H9 (cell line): Measurements from ENCODE around the gene MAP1B. TPM values are rescaled to one million over a fixed set of nuclear protein-coding genes. Genes with fewer than 3 reads are reported as not detected.

Experiments
- DNase-seq: peaks from one replicate; pipeline ENCODE4 v3.0.0-alpha.2; 2017
- H2AFZ ChIP-seq: one replicate; pipeline ENCODE4 v1.6.1; 2013; ENCODE audit warnings: mild to moderate bottlenecking, low read length, control low read depth, moderate library complexity
- H2AK5ac ChIP-seq: 2 replicates; pipeline ENCODE4 v1.6.1; 2013; ENCODE audit warnings: low read length, control low read depth, mixed read lengths; ENCODE audit not compliant: insufficient read length
- H2BK120ac ChIP-seq: one replicate; pipeline ENCODE4 v1.6.1; 2013; ENCODE audit warnings: low read depth, mild to moderate bottlenecking, low read length, control low read depth, inconsistent platforms; ENCODE audit not compliant: poor library complexity, severe bottlenecking
- H2BK12ac ChIP-seq: 2 replicates; pipeline ENCODE4 v1.6.1; 2013; ENCODE audit warnings: low read length, control low read depth, mixed read lengths, low read depth; ENCODE audit not compliant: insufficient read length
- H2BK15ac ChIP-seq: 2 replicates; pipeline ENCODE4 v1.6.1; 2013; ENCODE audit warnings: low read depth, low read length, control low read depth
- H2BK20ac ChIP-seq: one replicate; pipeline ENCODE4 v1.6.1; 2013; ENCODE audit warnings: low read depth, mild to moderate bottlenecking, low read length, control low read depth, inconsistent platforms; ENCODE audit not compliant: poor library complexity, severe bottlenecking
- H2BK5ac ChIP-seq: 2 replicates; pipeline ENCODE4 v1.6.1; 2013; ENCODE audit warnings: low read length, control low read depth, mixed read lengths; ENCODE audit not compliant: insufficient read length
- H3K14ac ChIP-seq: 2 replicates; pipeline ENCODE4 v1.6.1; 2013; ENCODE audit warnings: low read length, control low read depth; ENCODE audit not compliant: insufficient read depth
- H3K18ac ChIP-seq: 2 replicates; pipeline ENCODE4 v1.6.1; 2013; ENCODE audit warnings: low read depth, mild to moderate bottlenecking, mixed read lengths, low read length, control low read depth; ENCODE audit not compliant: insufficient read length
- H3K23ac ChIP-seq: 2 replicates; pipeline ENCODE4 v1.6.1; 2013; ENCODE audit warnings: low read length, control low read depth, mixed read lengths, low read depth; ENCODE audit not compliant: insufficient read length
- H3K23me2 ChIP-seq: 2 replicates; pipeline ENCODE4 v1.6.1; 2013; ENCODE audit warnings: low read depth, mild to moderate bottlenecking, mixed read lengths, low read length, control low read depth; ENCODE audit not compliant: insufficient read length, poor library complexity, severe bottlenecking
- H3K27ac ChIP-seq: 2 replicates; pipeline ENCODE4 v1.5.1; 2013; ENCODE audit warnings: low read length, control low read depth, mixed read lengths, low read depth; ENCODE audit not compliant: insufficient read length
- H3K27me3 ChIP-seq: 2 replicates; pipeline ENCODE4 v1.6.1; 2013; ENCODE audit warnings: low read length, control low read depth, inconsistent platforms; ENCODE audit not compliant: insufficient read depth
- H3K4ac ChIP-seq: 2 replicates; pipeline ENCODE4 v1.6.1; 2013; ENCODE audit warnings: low read depth, mild to moderate bottlenecking, control low read depth, inconsistent platforms, low read length, moderate library complexity
- H3K4me1 ChIP-seq: 2 replicates; pipeline ENCODE4 v1.6.1; 2013; ENCODE audit warnings: low read length, control low read depth, inconsistent platforms; ENCODE audit not compliant: insufficient read depth
- H3K4me2 ChIP-seq: 2 replicates; pipeline ENCODE4 v1.6.1; 2013; ENCODE audit warnings: low read length, control low read depth, mixed read lengths; ENCODE audit not compliant: insufficient read length, insufficient read depth
- H3K56ac ChIP-seq: 2 replicates; pipeline ENCODE4 v1.6.1; 2013; ENCODE audit warnings: low read depth, mild to moderate bottlenecking, mixed read lengths, low read length, control low read depth; ENCODE audit not compliant: insufficient read length
- H3K79me1 ChIP-seq: 2 replicates; pipeline ENCODE4 v1.6.1; 2013; ENCODE audit warnings: low read depth, mild to moderate bottlenecking, moderate library complexity, low read length, control low read depth, inconsistent platforms; ENCODE audit not compliant: insufficient read depth, poor library complexity, severe bottlenecking
- H3K79me2 ChIP-seq: 2 replicates; pipeline ENCODE4 v1.6.1; 2013; ENCODE audit warnings: low read length, control low read depth, inconsistent platforms; ENCODE audit not compliant: insufficient read depth
- H3K9ac ChIP-seq: 2 replicates; pipeline ENCODE4 v1.6.1; 2013; ENCODE audit warnings: low read length, control low read depth, mixed read lengths; ENCODE audit not compliant: insufficient read length; ENCODE audit errors: extremely low read depth
- H3K9me3 ChIP-seq: one replicate; pipeline ENCODE4 v1.6.1; 2013; ENCODE audit warnings: low read depth, low read length, inconsistent platforms; ENCODE audit not compliant: control insufficient read depth
- H3T11ph ChIP-seq: one replicate; pipeline ENCODE4 v1.6.1; 2013; ENCODE audit warnings: mild to moderate bottlenecking, low read length, control low read depth, inconsistent platforms
- H4K20me1 ChIP-seq: one replicate; pipeline ENCODE4 v1.6.1; 2013; ENCODE audit not compliant: control insufficient read depth, insufficient read length, insufficient read depth
- H4K5ac ChIP-seq: 2 replicates; pipeline ENCODE4 v1.6.1; 2013; ENCODE audit warnings: low read depth, mild to moderate bottlenecking, mixed read lengths, low read length, control low read depth; ENCODE audit not compliant: insufficient read length
- H4K8ac ChIP-seq: replicated peaks from 2 replicates; pipeline ENCODE4 v1.6.1; 2013; ENCODE audit warnings: low read length, control low read depth, mixed read lengths, low read depth; ENCODE audit not compliant: insufficient read length
- H4K91ac ChIP-seq: 2 replicates; pipeline ENCODE4 v1.6.1; 2013; ENCODE audit warnings: low read depth, mild to moderate bottlenecking, moderate library complexity, mixed read lengths, low read length, control low read depth; ENCODE audit not compliant: insufficient read length
- H3K27ac Mint-ChIP-seq, 3 experiments: 2 replicates in 2 of 3; 3 replicates in 1 of 3; pipeline ENCODE4 v1.8.0; 2020 to 2021; ENCODE audit warnings: mixed read lengths in 3 of 3, mild to moderate bottlenecking in 1 of 3, moderate library complexity in 1 of 3
- H3K27me3 Mint-ChIP-seq: 2 replicates; pipeline ENCODE4 v1.8.0; 2021; ENCODE audit warnings: low read depth, mild to moderate bottlenecking, moderate library complexity, mixed read lengths
- H3K36me3 Mint-ChIP-seq, 3 experiments: 2 replicates in 2 of 3; 3 replicates in 1 of 3; pipeline ENCODE4 v1.8.0; 2020 to 2021; ENCODE audit warnings: low read depth in 3 of 3, mixed read lengths in 3 of 3; ENCODE audit not compliant: insufficient read depth in 1 of 3
- H3K4me1 Mint-ChIP-seq, 2 experiments: 2 replicates each; pipeline ENCODE4 v1.8.0; 2020; ENCODE audit warnings: mixed read lengths in 2 of 2
- H3K4me3 Mint-ChIP-seq, 2 experiments: 2 replicates in 1 of 2; 3 replicates in 1 of 2; pipeline ENCODE4 v1.8.0; 2020 to 2021; ENCODE audit warnings: mild to moderate bottlenecking in 2 of 2, mixed read lengths in 2 of 2, moderate library complexity in 1 of 2
- H3K9me3 Mint-ChIP-seq, 2 experiments: 2 replicates in 1 of 2; 3 replicates in 1 of 2; pipeline ENCODE4 v1.8.0; 2020; ENCODE audit warnings: mild to moderate bottlenecking in 2 of 2, mixed read lengths in 2 of 2, moderate library complexity in 1 of 2
- WGBS: extraction: QIAGEN DNeasy Blood & Tissue Kit; methylation state at CpG from one replicate; pipeline ENCODE4 v1.1.7; 2013; ENCODE audit warnings: missing lambda C conversion rate, low lambda C conversion rate, mixed read lengths; ENCODE audit not compliant: insufficient read length; ENCODE audit errors: extremely low coverage; 5-methylcytosine and 5-hydroxymethylcytosine counted together
- total RNA-seq: library from RNA; stranded (reverse); gene quantifications from 2 replicates; pipeline ENCODE4 v1.2.1, GENCODE V29; 2021
- TF ChIP-seq, protein P1 (sequence below): fragments of 200-600 bp; sonication (generic); conservative IDR thresholded peaks from 3 replicates; pipeline ENCODE4 v1.8.0; 2021; ENCODE audit warnings: antibody characterized with exemption, mild to moderate bottlenecking

Gene MAP1B
- total RNA-seq, 1 experiment from 2014 or later = 67.5 TPM

DNA sequence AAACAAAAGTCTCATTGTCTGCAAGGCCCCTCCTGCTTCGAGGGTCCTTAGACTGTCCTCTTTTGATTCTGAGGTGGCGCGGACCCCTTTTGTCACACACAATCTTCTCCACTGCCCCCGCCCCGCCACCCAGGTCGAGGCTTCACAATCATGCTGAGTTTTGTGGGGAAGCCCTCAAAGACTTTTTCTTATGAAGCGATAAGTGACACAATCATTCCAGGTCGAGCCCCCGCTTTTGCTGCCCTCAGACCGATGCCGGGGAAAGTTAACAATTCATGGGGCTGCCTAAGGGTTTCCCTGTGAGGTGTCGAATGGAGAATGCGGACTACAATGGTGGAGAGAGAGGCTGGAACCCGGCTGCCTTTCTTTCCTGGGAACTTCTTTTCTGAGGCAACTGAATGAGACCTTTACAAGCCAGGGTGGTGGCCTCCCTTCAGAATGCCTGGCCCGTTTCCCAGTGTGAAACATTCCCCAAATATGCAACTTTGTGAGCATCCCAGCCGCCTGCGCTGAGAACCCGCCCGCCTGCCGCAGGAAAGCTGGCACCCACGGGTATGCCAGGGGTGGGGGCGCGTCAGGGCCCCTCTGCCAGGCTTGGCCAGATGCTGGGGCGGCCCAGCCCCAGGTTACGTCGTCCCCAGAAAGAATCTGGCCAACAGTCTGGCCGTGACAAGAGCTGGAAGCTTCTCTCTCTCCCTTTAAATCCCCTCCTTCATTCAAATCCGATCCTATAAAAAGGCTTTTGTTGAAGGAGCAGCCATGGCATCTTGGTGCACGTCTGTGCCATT is 71.9 kb downstream of the MAP1B start:
- H2BK20ac ChIP-seq = no peak overlapping the region
- no peak overlapping the region for H3K9ac ChIP-seq
- Mint-ChIP-seq H3K27ac (peak overlapping the region; percentile 66 to 95 (median 80)), H3K4me1 (peaks cover 37 to 50% of the 10 kb centered on the region in 2 experiments), H3K9me3 (no peaks in the 10 kb centered on the region), H3K4me3 (no peak overlapping the region), H3K36me3 (peaks cover 3 to 16% (median 14%) of the 10 kb centered on the region in 3 experiments; a peak in 5 of 7 replicates), H3K27me3 (no peaks in the 10 kb centered on the region)
- H4K8ac ChIP-seq = no peak overlapping the region
- H3K56ac ChIP-seq = no peak overlapping the region
- H2BK120ac ChIP-seq = no peak overlapping the region
- no peak overlapping the region for H4K5ac ChIP-seq
- H3K23me2 ChIP-seq = no peaks in the 10 kb centered on the region
- H2BK15ac ChIP-seq = no peak overlapping the region
- no peak overlapping the region for H3K27ac ChIP-seq
- no peak overlapping the region for H4K91ac ChIP-seq
- no peak overlapping the region for H2BK5ac ChIP-seq
- no peak overlapping the region for H3K14ac ChIP-seq
- no peak overlapping the region for H2AK5ac ChIP-seq
- no peak overlapping the region for H3K23ac ChIP-seq
- H3T11ph ChIP-seq = no peak overlapping the region
- H3K18ac ChIP-seq = no peak overlapping the region
- no peaks in the 10 kb centered on the region for H3K79me1 ChIP-seq
- H3K9me3 ChIP-seq = no peaks in the 10 kb centered on the region
- H2AFZ ChIP-seq = no peak overlapping the region
- no peak overlapping the region for H2BK12ac ChIP-seq
- DNase-seq = no peak
- no peak overlapping the region for H3K4ac ChIP-seq
- H3K4me2 ChIP-seq = no peak overlapping the region
- peaks cover 6% of the 10 kb centered on the region; the same call in 1 of the 2 replicates for H3K4me1 ChIP-seq
- TF ChIP-seq, protein P1, sequence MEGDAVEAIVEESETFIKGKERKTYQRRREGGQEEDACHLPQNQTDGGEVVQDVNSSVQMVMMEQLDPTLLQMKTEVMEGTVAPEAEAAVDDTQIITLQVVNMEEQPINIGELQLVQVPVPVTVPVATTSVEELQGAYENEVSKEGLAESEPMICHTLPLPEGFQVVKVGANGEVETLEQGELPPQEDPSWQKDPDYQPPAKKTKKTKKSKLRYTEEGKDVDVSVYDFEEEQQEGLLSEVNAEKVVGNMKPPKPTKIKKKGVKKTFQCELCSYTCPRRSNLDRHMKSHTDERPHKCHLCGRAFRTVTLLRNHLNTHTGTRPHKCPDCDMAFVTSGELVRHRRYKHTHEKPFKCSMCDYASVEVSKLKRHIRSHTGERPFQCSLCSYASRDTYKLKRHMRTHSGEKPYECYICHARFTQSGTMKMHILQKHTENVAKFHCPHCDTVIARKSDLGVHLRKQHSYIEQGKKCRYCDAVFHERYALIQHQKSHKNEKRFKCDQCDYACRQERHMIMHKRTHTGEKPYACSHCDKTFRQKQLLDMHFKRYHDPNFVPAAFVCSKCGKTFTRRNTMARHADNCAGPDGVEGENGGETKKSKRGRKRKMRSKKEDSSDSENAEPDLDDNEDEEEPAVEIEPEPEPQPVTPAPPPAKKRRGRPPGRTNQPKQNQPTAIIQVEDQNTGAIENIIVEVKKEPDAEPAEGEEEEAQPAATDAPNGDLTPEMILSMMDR = no peak
- no peaks in the 10 kb centered on the region for H3K27me3 ChIP-seq
- WGBS = no CpG with 5 or more reads among the region's 29 CpGs
- H3K79me2 ChIP-seq = no peaks in the 10 kb centered on the region; the same call in 1 of the 2 replicates
- no peaks in the 10 kb centered on the region for H4K20me1 ChIP-seq
